Stomach (tissue), 9 donors: ENCODE data around the gene VWF. TPM values are rescaled to one million over a fixed set of nuclear protein-coding genes. Genes with fewer than 3 reads are reported as not detected.

Source experiments
- DNase-seq, 2 donors: peaks; one replicate each; pipeline versions ENCODE4 v3.0.0 to v3.0.0-alpha.2; 2013 to 2019
- H3K27ac ChIP-seq, 5 donors: fragments of 200-600 bp in 4 of 5; sonication (generic) in 4 of 5; one replicate each; pipeline ENCODE4 v1.5.1; 2013 to 2019; ENCODE audit warnings: mild to moderate bottlenecking in 1 of 5, moderate library complexity in 1 of 5
- H3K27me3 ChIP-seq, 3 donors: fragments of 200-600 bp; sonication (generic); one replicate each; pipeline ENCODE4 v1.5.1; 2017 to 2019; ENCODE audit warnings: mixed run types in 1 of 3
- H3K36me3 ChIP-seq, 4 donors: fragments of 200-600 bp; sonication (generic); 1 replicate in 3 of 4; 2 replicates in 1 of 4; pipeline ENCODE4 v1.5.1; 2016 to 2019
- H3K4me1 ChIP-seq, 4 donors: fragments of 200-600 bp; sonication (generic); one replicate each; pipeline ENCODE4 v1.5.1; 2016 to 2019
- H3K4me3 ChIP-seq, 4 donors: fragments of 200-600 bp; sonication (generic) in 3 of 4; one replicate each; pipeline ENCODE4 v1.5.1; 2016 to 2019; ENCODE audit warnings: mild to moderate bottlenecking in 1 of 4
- H3K9me3 ChIP-seq, 4 donors: fragments of 200-600 bp; sonication (generic); one replicate each; pipeline ENCODE4 v1.5.1; 2016 to 2019
- EP300 ChIP-seq: sonication (generic); formaldehyde crosslinking; IDR thresholded peaks from one replicate; pipeline ENCODE4 v1.6.1; 2017; ENCODE audit warnings: antibody characterized with exemption
- POLR2A ChIP-seq, 4 donors: fragments of 450-650 bp; IDR thresholded peaks; one replicate each; pipeline ENCODE4 v1.6.1; 2016; ENCODE audit warnings: antibody characterized with exemption in 4 of 4, control low read depth in 2 of 4, mild to moderate bottlenecking in 1 of 4, moderate library complexity in 1 of 4
- POLR2AphosphoS5 ChIP-seq, 3 donors: sonication (generic); formaldehyde crosslinking; IDR thresholded peaks; one replicate each; pipeline ENCODE4 v1.6.1; 2016; ENCODE audit warnings: antibody characterized with exemption in 3 of 3
- WGBS, 5 donors: extraction: QIAGEN DNeasy Blood & Tissue Kit in 3 of 5; methylation state at CpG; one replicate each; pipeline versions ENCODE4 v1.1.5 to v1.1.7; 2013 to 2018; 5-methylcytosine and 5-hydroxymethylcytosine counted together
- intact Hi-C: fragments of 100-400 bp; cut with DNase I; formaldehyde crosslinking; loops from one replicate; pipeline ENCODE4 v1.15.1; 2023; ENCODE audit warnings: low total_unique reads
- polyA plus RNA-seq, 3 donors: library from polyadenylated mRNA; stranded (reverse); fragments of 200-250 nt; gene quantifications; one replicate each; pipeline ENCODE4 v1.2.3, GENCODE V29; 2013
- total RNA-seq, 5 donors: library from RNA; depleted of rRNA; stranded (reverse); fragments of >200 nt; gene quantifications; one replicate each; pipeline versions ENCODE4 v1.1.0 to v1.2.3, GENCODE V29; 2014 to 2016
- TF ChIP-seq, protein P1 (sequence below), 7 experiments: fragments of 450-650 bp in 4 of 7; fragments of 200-600 bp in 3 of 7; sonication (generic) in 3 of 7; IDR thresholded peaks; one replicate each; pipeline ENCODE4 v1.5.1; 2016 to 2019; ENCODE audit warnings: antibody characterized with exemption in 7 of 7, control low read depth in 2 of 7, mild to moderate bottlenecking in 1 of 7
- donor health status: healthy with polysubstance abuse.
- donor health status: Bipolar disorder and iron deficiency.
- donor health status: healthy.

Gene VWF
- total and polyA plus RNA-seq, 8 donors: 3.1 to 103 (median 50.2) TPM

GRCh38 chr12:5952031-5952430 lies 172.4 kb downstream of the VWF start:
- Histone ChIP-seq H3K4me1 (no peaks in the 10 kb centered on the region), H3K9me3 (no peaks in the 10 kb centered on the region), H3K4me3 (no peak overlapping the region), H3K27ac (no peak overlapping the region), H3K27me3 (peaks cover 0 to 45% (median 18%) of the 10 kb centered on the region in 3 donors), H3K36me3 (peaks cover 0 to 3% (median 0%) of the 10 kb centered on the region in 4 donors)
- WGBS, 5 donors: 83 to 96% (median 89%) methylated on average over 3 of the region's 3 CpGs
- no peak for DNase-seq
- TF ChIP-seq, protein P1, sequence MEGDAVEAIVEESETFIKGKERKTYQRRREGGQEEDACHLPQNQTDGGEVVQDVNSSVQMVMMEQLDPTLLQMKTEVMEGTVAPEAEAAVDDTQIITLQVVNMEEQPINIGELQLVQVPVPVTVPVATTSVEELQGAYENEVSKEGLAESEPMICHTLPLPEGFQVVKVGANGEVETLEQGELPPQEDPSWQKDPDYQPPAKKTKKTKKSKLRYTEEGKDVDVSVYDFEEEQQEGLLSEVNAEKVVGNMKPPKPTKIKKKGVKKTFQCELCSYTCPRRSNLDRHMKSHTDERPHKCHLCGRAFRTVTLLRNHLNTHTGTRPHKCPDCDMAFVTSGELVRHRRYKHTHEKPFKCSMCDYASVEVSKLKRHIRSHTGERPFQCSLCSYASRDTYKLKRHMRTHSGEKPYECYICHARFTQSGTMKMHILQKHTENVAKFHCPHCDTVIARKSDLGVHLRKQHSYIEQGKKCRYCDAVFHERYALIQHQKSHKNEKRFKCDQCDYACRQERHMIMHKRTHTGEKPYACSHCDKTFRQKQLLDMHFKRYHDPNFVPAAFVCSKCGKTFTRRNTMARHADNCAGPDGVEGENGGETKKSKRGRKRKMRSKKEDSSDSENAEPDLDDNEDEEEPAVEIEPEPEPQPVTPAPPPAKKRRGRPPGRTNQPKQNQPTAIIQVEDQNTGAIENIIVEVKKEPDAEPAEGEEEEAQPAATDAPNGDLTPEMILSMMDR (IDR thresholded peaks at IDR 0.05): no peak
- TF ChIP-seq POLR2AphosphoS5 (IDR thresholded peaks at IDR 0.05) (no peak), EP300 (no peak)
- intact Hi-C loops: no loop called here

GRCh38 chr12:5948696-5949095 lies 175.8 kb downstream of the VWF start:
- peaks cover 6 to 75% (median 46%) of the 10 kb centered on the region in 3 donors for H3K27me3 ChIP-seq
- peaks cover 0 to 3% (median 0%) of the 10 kb centered on the region in 4 donors for H3K36me3 ChIP-seq
- intact Hi-C loops: no loop called here
- H3K27ac ChIP-seq: no peak overlapping the region
- TF ChIP-seq POLR2A (IDR thresholded peaks at IDR 0.05) (no peak), POLR2AphosphoS5 (IDR thresholded peaks at IDR 0.05) (no peak), EP300 (no peak)
- TF ChIP-seq, protein P1 (IDR thresholded peaks at IDR 0.05): no peak
- 43 to 80% (median 58%) methylated on average over 1 to 3 of the region's 3 CpGs for WGBS, 5 donors
- DNase-seq: no peak
- no peak overlapping the region for H3K4me3 ChIP-seq
- H3K9me3 ChIP-seq: no peaks in the 10 kb centered on the region
- H3K4me1 ChIP-seq: peaks cover 7 to 14% (median 11%) of the 10 kb centered on the region in 4 donors

DNA sequence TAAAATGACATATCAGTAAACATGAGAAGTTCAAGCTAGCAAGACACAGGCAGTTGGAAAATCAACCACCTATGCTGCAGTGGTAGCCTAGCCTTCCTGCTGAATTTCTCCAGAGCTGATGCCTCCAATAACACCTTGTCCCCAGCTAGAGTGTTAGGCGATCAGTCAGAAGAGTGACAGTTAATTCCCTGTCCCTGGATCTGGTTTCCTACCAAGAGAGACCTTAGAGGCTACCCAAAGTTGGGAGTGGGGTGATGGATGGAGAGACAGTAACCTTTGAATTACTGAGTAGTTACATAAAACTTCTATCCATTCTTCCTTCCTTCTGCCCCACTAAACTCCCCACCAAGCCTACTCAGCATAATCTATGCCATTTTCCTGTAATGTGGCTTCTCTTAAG lies 177.5 kb downstream of the VWF start:
- Histone ChIP-seq H3K27ac (no peak overlapping the region), H3K27me3 (peaks cover 6 to 86% (median 48%) of the 10 kb centered on the region in 3 donors), H3K4me1 (peaks cover 7 to 14% (median 11%) of the 10 kb centered on the region in 4 donors), H3K9me3 (no peaks in the 10 kb centered on the region), H3K36me3 (peaks cover 0 to 3% (median 0%) of the 10 kb centered on the region in 4 donors), H3K4me3 (no peak overlapping the region)
- no peak for DNase-seq
- intact Hi-C loops: no loop called here
- WGBS, 5 donors: 56 to 79% (median 71%) methylated on average over 1 of the region's 1 CpG
- no peak for TF ChIP-seq POLR2AphosphoS5 (IDR thresholded peaks at IDR 0.05)

DNA sequence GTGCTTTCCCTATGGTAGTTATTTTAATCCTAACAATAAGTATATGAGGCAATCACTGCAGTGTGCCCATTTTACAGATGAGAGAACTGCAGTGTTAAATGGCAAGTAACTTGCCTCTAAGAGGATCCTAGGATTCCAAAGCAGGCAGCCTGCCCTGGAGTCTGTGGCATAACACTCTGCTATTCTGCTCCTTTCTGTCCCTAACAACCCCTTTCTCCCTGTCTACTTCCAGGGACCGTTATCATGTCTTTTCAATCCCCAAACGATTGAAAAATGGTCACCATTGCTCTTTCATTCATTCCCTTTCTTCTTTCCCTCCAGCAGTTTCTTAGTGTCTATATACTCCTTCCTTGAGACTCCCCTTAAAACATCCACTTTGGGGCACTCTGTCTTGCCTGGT lies 178.1 kb downstream of the VWF start:
- intact Hi-C loops: no loop called here
- no peaks in the 10 kb centered on the region for H3K9me3 ChIP-seq
- peaks cover 7 to 14% (median 11%) of the 10 kb centered on the region in 4 donors for H3K4me1 ChIP-seq
- H3K27me3 ChIP-seq: peaks cover 6 to 83% (median 48%) of the 10 kb centered on the region in 3 donors
- 72 to 84% (median 83%) methylated on average over 2 of the region's 2 CpGs for WGBS, 5 donors
- DNase-seq: no peak
- TF ChIP-seq, protein P1 (IDR thresholded peaks at IDR 0.05): no peak
- TF ChIP-seq POLR2AphosphoS5 (IDR thresholded peaks at IDR 0.05) (no peak), EP300 (no peak), POLR2A (IDR thresholded peaks at IDR 0.05) (no peak)
- no peak overlapping the region for H3K27ac ChIP-seq
- H3K4me3 ChIP-seq: no peak overlapping the region
- peaks cover 0 to 3% (median 0%) of the 10 kb centered on the region in 4 donors for H3K36me3 ChIP-seq
